ENCODE measurements around the gene SMYD3. TPM values are rescaled to one million over a fixed set of nuclear protein-coding genes. Genes with fewer than 3 reads are reported as not detected.

The SMYD3 gene
- total and polyA plus RNA-seq, 11 donors, result 6.3 to 12.1 (median 9.5) TPM

GRCh38 chr1:245878585-245878984 is 628.5 kb downstream of the SMYD3 start:
- Histone ChIP-seq H3K27me3 (no peaks in the 10 kb centered on the region), H3K4me1 (peaks cover 0 to 40% (median 19%) of the 10 kb centered on the region in 12 donors), H3K4me3 (no peak overlapping the region), H3K9me3 (no peaks in the 10 kb centered on the region), H3K27ac (no peak overlapping the region), H3K36me3 (no peaks in the 10 kb centered on the region)
- 49 to 59% (median 54%) methylated on average over 3 of the region's 3 CpGs for WGBS, 4 donors
- DNase-seq (no peak), ATAC-seq (no peak)
- no peak for TF ChIP-seq POLR2A (IDR thresholded peaks at IDR 0.05)
- TF ChIP-seq CTCF (IDR thresholded peaks at IDR 0.05), result no peak
- intact Hi-C loops (cut with DNase I), result loop anchor here in 3 of 10 donors (5.0 to 10.0 kb wide), 3 partner anchors 116 to 724 kb away; partner anchors contain the start of gene KIF26B (in 1 of the 3)

DNA sequence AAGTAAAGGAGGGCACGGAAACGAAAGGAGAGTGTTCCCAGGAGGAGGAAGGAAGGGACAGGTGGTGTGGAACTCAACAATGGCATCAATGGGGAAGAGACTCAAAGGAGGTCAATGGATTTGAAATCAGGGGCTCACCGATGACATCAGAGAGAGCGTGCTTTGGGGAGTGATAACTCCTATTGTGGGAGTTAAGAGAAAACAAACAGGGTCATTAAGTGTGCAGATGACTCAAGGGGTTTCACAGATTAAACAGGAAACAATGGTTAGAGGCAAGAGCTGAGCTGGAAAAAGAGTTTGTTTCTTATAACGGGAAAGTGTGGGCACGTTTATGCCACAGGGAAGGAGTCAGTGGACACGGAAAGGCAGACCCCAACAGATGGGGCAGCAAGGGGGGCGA is 629.1 kb downstream of the SMYD3 start:
- DNase-seq (no peak), ATAC-seq (no peak)
- Histone ChIP-seq H3K27me3 (no peaks in the 10 kb centered on the region), H3K36me3 (no peaks in the 10 kb centered on the region), H3K4me3 (no peak overlapping the region), H3K9me3 (no peaks in the 10 kb centered on the region), H3K27ac (no peak overlapping the region), H3K4me1 (peaks cover 0 to 41% (median 19%) of the 10 kb centered on the region in 12 donors)
- intact Hi-C loops (cut with DNase I), result loop anchor here in 3 of 10 donors (5.0 to 10.0 kb wide), 3 partner anchors 117 to 723 kb away; partner anchors contain the start of gene KIF26B (in 1 of the 3)
- 68 to 80% (median 74%) methylated on average over 8 of the region's 8 CpGs for WGBS, 4 donors
- TF ChIP-seq CTCF (IDR thresholded peaks at IDR 0.05) (no peak), POLR2A (IDR thresholded peaks at IDR 0.05) (no peak)

- intact Hi-C loops (cut with DNase I), result loop anchor here in 3 of 10 donors (5.0 to 10.0 kb wide), 3 partner anchors 118 to 722 kb away; partner anchors contain the start of gene KIF26B (in 1 of the 3)
- no peak for DNase-seq
- peaks cover 0 to 41% (median 19%) of the 10 kb centered on the region in 12 donors for H3K4me1 ChIP-seq
- no peaks in the 10 kb centered on the region for H3K36me3 ChIP-seq
- H3K27ac ChIP-seq, result no peak overlapping the region
- no peaks in the 10 kb centered on the region for H3K27me3 ChIP-seq
- H3K4me3 ChIP-seq, result no peak overlapping the region
- H3K9me3 ChIP-seq, result no peaks in the 10 kb centered on the region
- TF ChIP-seq POLR2A (IDR thresholded peaks at IDR 0.05), result no peak
- no peak for TF ChIP-seq CTCF (IDR thresholded peaks at IDR 0.05)
- no peak for ATAC-seq
- WGBS, 4 donors, result 79 to 99% (median 93%) methylated on average over 5 of the region's 5 CpGs
These were observed 630.5 kb downstream of the SMYD3 start for GRCh38 chr1:245876586-245876985.

GRCh38 chr1:245875581-245876261 is 631.4 kb downstream of the SMYD3 start:
- 66 to 89% (median 73%) methylated on average over 4 of the region's 4 CpGs for WGBS, 4 donors
- no peaks in the 10 kb centered on the region for H3K36me3 ChIP-seq
- H3K4me3 ChIP-seq, result no peak overlapping the region
- no peaks in the 10 kb centered on the region for H3K9me3 ChIP-seq
- peak overlapping the region in 5 of 12 donors; percentile 12 to 70 (median 60) for H3K27ac ChIP-seq
- no peak for ATAC-seq
- TF ChIP-seq POLR2A (IDR thresholded peaks at IDR 0.05), result no peak
- intact Hi-C loops (cut with DNase I), result loop anchor here in 3 of 10 donors (5.0 to 10.0 kb wide), 3 partner anchors 119 to 721 kb away; partner anchors contain the start of gene KIF26B (in 1 of the 3)
- no peak for DNase-seq
- H3K27me3 ChIP-seq, result no peaks in the 10 kb centered on the region
- H3K4me1 ChIP-seq, result peaks cover 0 to 41% (median 19%) of the 10 kb centered on the region in 12 donors

Data from heart left ventricle (tissue), 16 donors.